Activated naive CD8-positive, alpha-beta T cell treated with anti-CD3 and anti-CD28 coated beads, Interleukin-2, amount 10 ng/mL, durations not matched to agents 7 days and 5 days (primary cell): ENCODE data around the gene CFAP65. TPM values are rescaled to one million over a fixed set of nuclear protein-coding genes. Genes with fewer than 3 reads are reported as not detected.

Experiments used
- ATAC-seq: fragments of 150-1000 bp; cut with Tn5 transposase; one replicate; pipeline ENCODE4 v1.10.0; 2021; ENCODE audit warnings: low read depth, moderate library complexity
- POLR2A ChIA-PET: fragments of 350-600 bp; sonication (Branson Sonifier 250); formaldehyde crosslinking; loops from one replicate; lab custom pipeline; 2021; ENCODE audit warnings: antibody characterized with exemption; lab: Charles Lee
- DNase-seq: peaks from one replicate; pipeline ENCODE4 v3.0.0; 2021
- H3K27ac Mint-ChIP-seq: one replicate; pipeline ENCODE4 v1.8.0; 2022; ENCODE audit warnings: mild to moderate bottlenecking, mixed read lengths
- H3K27me3 Mint-ChIP-seq: one replicate; pipeline ENCODE4 v1.8.0; 2022; ENCODE audit warnings: mild to moderate bottlenecking, moderate library complexity, mixed read lengths
- H3K36me3 Mint-ChIP-seq: one replicate; pipeline ENCODE4 v1.8.0; 2021; ENCODE audit warnings: mild to moderate bottlenecking, mixed read lengths
- H3K4me1 Mint-ChIP-seq: one replicate; pipeline ENCODE4 v1.8.0; 2021; ENCODE audit warnings: mixed read lengths
- H3K4me3 Mint-ChIP-seq: one replicate; pipeline ENCODE4 v1.8.0; 2022; ENCODE audit warnings: mild to moderate bottlenecking, moderate library complexity, mixed read lengths
- H3K9me3 Mint-ChIP-seq: one replicate; pipeline ENCODE4 v1.8.0; 2021; ENCODE audit warnings: mixed read lengths
- total RNA-seq, 2 experiments: library from RNA; stranded (reverse); gene quantifications; one replicate each; pipeline ENCODE4 v1.2.3, GENCODE V29; 2021

CFAP65 gene
- total RNA-seq, 2 experiments from 2014 or later, result not detected

DNA sequence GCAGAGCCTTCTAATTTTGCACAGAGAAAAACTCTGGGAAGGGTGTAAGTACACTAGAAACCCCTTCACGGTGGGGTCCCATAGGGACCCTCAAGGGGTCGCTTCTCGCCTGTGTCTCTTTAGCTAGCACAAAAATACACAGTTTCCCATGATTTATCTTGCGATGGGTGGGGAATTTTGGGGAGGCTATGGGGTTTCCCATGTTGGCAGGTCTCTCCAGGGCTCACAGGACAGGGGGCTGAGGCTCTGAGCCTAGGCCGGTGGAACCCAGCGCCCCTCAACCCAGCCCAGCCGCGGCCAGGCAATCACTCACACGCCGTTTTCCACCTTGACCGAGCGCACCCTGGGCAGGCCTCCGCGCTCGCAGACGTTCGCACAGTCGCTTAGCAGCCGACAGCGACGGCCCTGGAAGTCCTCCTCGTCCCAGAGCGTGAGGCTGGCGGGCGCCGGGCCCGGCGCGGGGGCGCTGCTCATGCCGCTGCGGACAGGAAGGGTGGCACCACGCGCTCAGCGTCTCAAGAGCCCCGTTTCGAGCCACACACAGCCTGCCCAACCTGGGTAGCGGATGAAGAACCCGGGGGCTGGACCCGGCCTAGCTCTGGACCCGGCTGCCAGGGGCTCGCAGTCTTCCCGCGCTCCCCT lies 48.5 kb downstream of the CFAP65 start:
- Mint-ChIP-seq H3K27me3 (peaks cover 85% of the 10 kb centered on the region), H3K4me3 (no peak overlapping the region), H3K4me1 (peaks cover 4% of the 10 kb centered on the region), H3K27ac (no peak overlapping the region), H3K36me3 (no peaks in the 10 kb centered on the region), H3K9me3 (no peaks in the 10 kb centered on the region)
- no peak for ATAC-seq
- POLR2A ChIA-PET, result interaction anchor here (0.8 kb wide), 1 partner anchor 299 kb away, joined by 3 read pairs; no protein-coding TSS in a partner anchor
- no peak for DNase-seq

DNA sequence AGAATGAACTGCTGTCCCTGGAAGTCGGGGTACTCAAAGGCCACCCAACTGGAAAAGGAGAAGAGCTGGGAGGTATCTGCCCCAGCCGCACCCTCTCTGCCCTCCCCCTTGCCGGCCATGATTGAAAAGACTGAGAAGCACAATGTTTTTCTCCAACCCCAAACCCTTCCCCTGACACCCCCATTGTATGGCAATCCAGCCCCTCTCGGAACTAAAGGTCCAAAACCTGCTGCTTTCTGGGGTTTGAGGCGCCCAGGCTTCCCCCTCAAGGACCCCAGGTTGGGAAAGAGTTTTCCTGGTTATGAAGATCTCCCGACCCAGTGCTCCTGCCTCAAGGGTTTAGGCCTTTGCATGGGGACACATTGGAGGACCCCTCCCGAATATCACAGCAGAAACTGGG lies 49.1 kb downstream of the CFAP65 start:
- no peak for DNase-seq
- Mint-ChIP-seq H3K27me3 (peaks cover 87% of the 10 kb centered on the region), H3K4me1 (peaks cover 4% of the 10 kb centered on the region), H3K27ac (no peak overlapping the region), H3K36me3 (no peaks in the 10 kb centered on the region), H3K4me3 (no peak overlapping the region), H3K9me3 (no peaks in the 10 kb centered on the region)
- no peak for ATAC-seq
- POLR2A ChIA-PET, result interaction anchor here (0.8 kb wide), 1 partner anchor 299 kb away, joined by 3 read pairs; no protein-coding TSS in a partner anchor

DNA sequence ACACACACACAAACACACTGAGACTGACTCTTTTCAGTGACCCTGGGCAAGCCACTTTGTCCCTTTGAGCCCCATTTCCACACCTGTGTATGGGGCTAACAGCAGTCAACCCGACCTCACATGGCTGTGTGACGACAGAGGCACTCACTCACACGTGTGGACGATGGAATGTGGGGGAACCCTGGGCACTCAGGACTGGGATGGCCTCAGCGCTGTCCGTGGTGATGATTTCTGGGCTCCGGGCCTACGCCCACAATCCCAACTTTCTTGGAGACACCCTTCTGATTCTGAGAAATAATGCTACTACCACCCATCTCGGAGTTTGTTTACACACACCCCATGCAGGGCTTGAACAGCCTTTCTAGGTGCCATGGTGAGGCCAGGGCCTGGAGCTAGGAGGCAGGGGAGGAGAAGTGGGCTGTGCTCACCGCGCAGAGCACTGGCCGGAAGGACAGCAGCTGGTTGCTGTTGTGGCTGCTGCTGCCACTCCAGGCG lies 49.6 kb downstream of the CFAP65 start:
- H3K27ac Mint-ChIP-seq, result no peak overlapping the region
- peaks cover 4% of the 10 kb centered on the region for H3K4me1 Mint-ChIP-seq
- ATAC-seq, result no peak
- no peaks in the 10 kb centered on the region for H3K36me3 Mint-ChIP-seq
- peaks cover 88% of the 10 kb centered on the region for H3K27me3 Mint-ChIP-seq
- no peaks in the 10 kb centered on the region for H3K9me3 Mint-ChIP-seq
- H3K4me3 Mint-ChIP-seq, result no peak overlapping the region
- POLR2A ChIA-PET, result interaction anchor here (0.6 to 0.8 kb wide), 2 partner anchors 39 to 300 kb away, joined by 3 read pairs; no protein-coding TSS in a partner anchor
- no peak for DNase-seq

DNA sequence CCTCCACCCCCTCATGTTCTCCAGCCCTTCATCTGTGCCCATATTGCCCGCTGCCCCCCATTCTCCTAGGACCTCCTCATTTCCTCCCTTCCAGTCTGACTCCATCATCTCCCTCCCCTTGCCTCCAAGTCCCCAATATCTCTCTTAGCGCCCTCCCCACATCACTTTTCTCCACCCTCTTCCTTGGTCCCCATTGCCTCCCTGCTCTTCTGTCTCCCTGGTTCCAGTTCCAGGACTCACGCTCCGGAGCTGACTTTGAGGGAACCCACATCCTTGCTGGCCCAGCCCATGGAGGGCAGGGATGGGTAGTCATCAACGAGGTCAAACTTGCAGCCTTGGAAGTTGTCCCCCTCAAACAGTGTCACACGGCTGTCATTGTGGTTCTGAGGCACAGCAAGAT lies 50.7 kb downstream of the CFAP65 start:
- Mint-ChIP-seq H3K36me3 (no peaks in the 10 kb centered on the region), H3K4me1 (peaks cover 3% of the 10 kb centered on the region), H3K27ac (no peak overlapping the region), H3K27me3 (peaks cover 89% of the 10 kb centered on the region), H3K9me3 (no peaks in the 10 kb centered on the region), H3K4me3 (no peak overlapping the region)
- POLR2A ChIA-PET, result no interaction called here
- DNase-seq (peak; percentile 7), ATAC-seq (no peak)

DNA sequence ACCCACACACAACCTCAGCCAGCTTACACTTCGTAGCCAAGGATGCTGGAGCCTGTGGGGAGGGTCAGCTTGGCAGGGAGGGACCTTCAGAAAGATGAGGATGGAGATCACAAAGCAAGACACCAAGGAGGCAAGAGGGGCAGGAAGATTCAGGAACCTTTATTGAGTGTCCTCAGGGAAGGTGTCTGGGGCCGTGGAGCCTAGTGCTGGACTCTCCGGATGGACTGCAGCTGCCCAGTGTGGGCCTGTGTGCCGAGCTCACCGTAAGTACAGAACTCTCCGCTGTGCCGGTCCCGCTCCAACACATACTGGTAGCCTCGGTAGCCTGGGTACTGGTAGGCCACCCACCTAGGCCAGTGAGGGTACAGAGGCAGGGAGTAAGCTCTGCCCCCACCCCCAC lies 51.3 kb downstream of the CFAP65 start:
- DNase-seq (peak; percentile 23), ATAC-seq (no peak)
- Mint-ChIP-seq H3K4me1 (peaks cover 2% of the 10 kb centered on the region), H3K36me3 (no peaks in the 10 kb centered on the region), H3K27ac (no peak overlapping the region), H3K27me3 (peaks cover 87% of the 10 kb centered on the region), H3K4me3 (no peak overlapping the region), H3K9me3 (no peaks in the 10 kb centered on the region)
- POLR2A ChIA-PET, result no interaction called here

DNA sequence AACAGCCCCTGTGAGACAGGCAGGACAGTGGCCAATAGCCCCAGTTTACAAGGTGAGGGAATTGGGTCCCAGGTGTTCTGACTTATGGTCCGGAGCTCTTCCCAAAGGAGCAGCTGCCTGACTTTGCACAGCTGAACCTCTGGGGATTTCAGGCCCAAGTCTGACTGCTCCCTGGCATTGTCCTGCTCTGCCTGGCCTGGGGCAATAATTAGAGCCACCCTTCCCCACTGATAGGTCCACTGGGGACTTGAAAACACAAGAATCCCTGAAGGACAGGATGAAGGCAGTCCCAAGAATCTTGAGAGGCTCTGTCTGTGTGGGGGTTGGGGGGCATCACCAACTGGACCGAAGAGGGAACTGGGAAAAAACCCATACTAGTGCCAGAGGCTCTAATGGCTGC lies 52.7 kb downstream of the CFAP65 start:
- DNase-seq (no peak), ATAC-seq (no peak)
- Mint-ChIP-seq H3K9me3 (no peaks in the 10 kb centered on the region), H3K4me1 (peaks cover 5% of the 10 kb centered on the region), H3K27ac (no peak overlapping the region), H3K36me3 (no peaks in the 10 kb centered on the region), H3K27me3 (peaks cover 83% of the 10 kb centered on the region), H3K4me3 (no peak overlapping the region)
- POLR2A ChIA-PET, result interaction anchor here (0.7 kb wide), 1 partner anchor 82 kb away, joined by 6 read pairs; no protein-coding TSS in a partner anchor

DNA sequence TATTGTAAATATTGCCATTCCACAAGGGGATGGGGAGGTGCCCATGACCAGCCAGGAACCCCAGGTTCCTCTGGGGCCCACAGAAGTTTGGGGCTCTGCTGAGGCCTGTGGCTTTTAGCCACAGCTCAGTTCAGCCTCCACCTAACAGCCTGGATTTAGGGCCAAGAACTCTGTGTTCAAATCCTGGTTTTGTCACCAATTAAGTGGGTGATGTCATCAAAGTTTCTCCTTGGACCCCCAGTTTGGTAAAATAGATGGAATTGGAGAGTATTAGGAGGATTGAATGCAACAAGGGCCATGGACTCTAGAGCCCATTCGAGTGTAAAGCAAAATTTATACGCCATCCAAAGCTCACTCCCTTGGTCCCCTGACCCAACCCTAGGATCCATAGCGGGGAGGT lies 53.2 kb downstream of the CFAP65 start:
- H3K9me3 Mint-ChIP-seq, result no peaks in the 10 kb centered on the region
- no peak overlapping the region for H3K4me3 Mint-ChIP-seq
- no peaks in the 10 kb centered on the region for H3K36me3 Mint-ChIP-seq
- H3K27me3 Mint-ChIP-seq, result peaks cover 85% of the 10 kb centered on the region
- POLR2A ChIA-PET, result no interaction called here
- no peak overlapping the region for H3K27ac Mint-ChIP-seq
- H3K4me1 Mint-ChIP-seq, result peaks cover 7% of the 10 kb centered on the region
- DNase-seq (no peak), ATAC-seq (no peak)

DNA sequence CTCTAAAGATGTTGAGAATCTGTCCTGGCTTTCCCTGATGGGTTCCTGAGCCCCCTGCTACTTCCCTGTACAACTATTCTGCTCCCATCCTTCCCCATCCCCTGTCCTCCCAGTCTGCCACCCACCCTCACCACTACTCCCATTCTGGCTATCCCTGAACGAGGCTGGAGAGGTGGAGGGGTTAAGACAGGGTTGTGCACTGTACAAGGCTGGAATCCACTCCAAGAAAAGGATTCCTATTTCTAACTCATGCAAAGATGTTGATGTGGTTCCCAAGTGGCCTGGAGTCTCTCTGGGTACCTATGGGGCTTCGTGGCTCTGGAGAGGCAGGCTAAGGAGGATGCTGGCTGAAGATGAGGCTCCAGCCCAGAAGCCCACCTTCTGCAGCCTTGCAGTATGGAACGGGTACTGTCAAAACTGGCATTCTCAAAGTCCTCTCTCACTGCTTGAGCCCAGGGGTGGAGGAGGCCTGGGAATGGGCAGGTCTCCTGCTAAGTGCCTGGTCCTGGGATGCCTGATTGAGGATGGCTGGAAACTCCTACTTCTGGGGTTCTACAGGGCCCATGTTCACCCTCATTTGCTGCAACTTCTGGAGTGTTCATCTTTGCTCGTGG lies 55.1 kb downstream of the CFAP65 start:
- Mint-ChIP-seq H3K4me1 (peaks cover 6% of the 10 kb centered on the region), H3K4me3 (no peak overlapping the region), H3K9me3 (no peaks in the 10 kb centered on the region), H3K27ac (no peak overlapping the region), H3K36me3 (no peaks in the 10 kb centered on the region), H3K27me3 (peaks cover 82% of the 10 kb centered on the region)
- DNase-seq (no peak), ATAC-seq (no peak)
- POLR2A ChIA-PET, result no interaction called here

DNA sequence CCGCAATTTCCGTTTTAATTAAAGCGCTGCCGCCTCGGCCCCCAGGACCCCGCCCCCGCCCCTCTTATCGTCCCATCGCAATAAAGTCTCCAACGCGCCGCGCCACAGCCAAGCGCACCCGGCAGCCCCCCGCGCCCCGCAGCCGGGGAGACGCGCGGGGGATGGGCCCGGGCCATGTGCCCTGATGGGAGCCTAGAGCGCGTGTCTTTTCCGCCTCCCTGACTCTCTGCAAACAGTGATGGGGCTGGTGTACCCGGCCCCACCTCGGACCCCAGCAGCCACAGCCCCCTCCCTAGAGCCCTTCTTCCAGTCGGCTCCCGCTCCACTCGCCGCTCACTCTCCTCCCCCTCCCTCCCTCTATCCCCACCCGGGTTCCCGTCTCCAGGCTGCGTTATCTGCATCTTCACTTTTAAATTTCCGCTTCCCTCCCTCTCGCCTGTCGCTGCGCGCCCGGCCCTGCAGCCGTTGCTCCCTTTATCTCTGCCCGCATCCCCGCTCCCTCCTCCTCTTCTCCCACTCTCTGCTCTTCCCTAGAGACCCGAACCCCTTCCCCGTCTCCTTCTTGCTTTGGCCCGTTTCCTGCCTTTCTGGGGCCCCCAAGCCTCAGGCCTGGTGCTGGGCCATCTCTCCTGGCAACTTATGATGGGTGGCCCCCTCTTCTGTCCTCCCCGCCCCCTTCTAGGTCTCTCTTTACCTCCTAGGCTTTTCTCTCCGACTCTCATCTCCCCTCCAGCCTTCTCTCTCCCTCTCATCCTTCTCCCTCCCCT lies 55.8 kb downstream of the CFAP65 start:
- no peak for ATAC-seq
- H3K27me3 Mint-ChIP-seq, result peaks cover 81% of the 10 kb centered on the region
- H3K27ac Mint-ChIP-seq, result no peak overlapping the region
- no peak overlapping the region for H3K4me3 Mint-ChIP-seq
- no peaks in the 10 kb centered on the region for H3K9me3 Mint-ChIP-seq
- peaks cover 10% of the 10 kb centered on the region for H3K4me1 Mint-ChIP-seq
- DNase-seq, result no peak
- POLR2A ChIA-PET, result no interaction called here
- H3K36me3 Mint-ChIP-seq, result no peaks in the 10 kb centered on the region

DNA sequence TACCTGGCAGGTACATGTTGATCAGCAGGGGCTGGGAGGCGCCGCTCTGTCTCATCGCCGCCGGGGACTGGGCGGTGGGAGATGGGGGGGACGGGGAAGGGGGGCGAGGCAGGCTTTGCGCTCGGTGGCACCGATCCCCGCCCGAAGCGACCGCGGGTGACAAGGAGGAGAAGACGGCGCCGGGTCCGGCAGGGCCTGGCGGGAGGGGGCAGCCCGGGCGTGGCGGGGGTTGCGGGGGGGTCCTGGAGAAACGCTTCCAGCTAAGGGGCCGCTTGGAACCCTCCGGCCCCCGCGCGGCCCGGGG lies 56.3 kb downstream of the CFAP65 start, which contains the start of gene FEV:
TSS of gene FEV (minus strand) at position 164 of the 304 bp plus-strand sequence. CDS start at position 55, 109 bp downstream.
- no peak for DNase-seq
- no peak within 1 kb of the TSS for H3K27ac Mint-ChIP-seq
- H3K4me3 Mint-ChIP-seq, result peak within 1 kb of the TSS; percentile 37
- POLR2A ChIA-PET, result no interaction called here
- H3K36me3 Mint-ChIP-seq, result peaks cover 1% of the 10 kb centered on the region
- no peaks in the 10 kb centered on the region for H3K9me3 Mint-ChIP-seq
- no peak for ATAC-seq
- peaks cover 13% of the 10 kb centered on the region for H3K4me1 Mint-ChIP-seq
- peaks cover 80% of the 10 kb centered on the region for H3K27me3 Mint-ChIP-seq

DNA sequence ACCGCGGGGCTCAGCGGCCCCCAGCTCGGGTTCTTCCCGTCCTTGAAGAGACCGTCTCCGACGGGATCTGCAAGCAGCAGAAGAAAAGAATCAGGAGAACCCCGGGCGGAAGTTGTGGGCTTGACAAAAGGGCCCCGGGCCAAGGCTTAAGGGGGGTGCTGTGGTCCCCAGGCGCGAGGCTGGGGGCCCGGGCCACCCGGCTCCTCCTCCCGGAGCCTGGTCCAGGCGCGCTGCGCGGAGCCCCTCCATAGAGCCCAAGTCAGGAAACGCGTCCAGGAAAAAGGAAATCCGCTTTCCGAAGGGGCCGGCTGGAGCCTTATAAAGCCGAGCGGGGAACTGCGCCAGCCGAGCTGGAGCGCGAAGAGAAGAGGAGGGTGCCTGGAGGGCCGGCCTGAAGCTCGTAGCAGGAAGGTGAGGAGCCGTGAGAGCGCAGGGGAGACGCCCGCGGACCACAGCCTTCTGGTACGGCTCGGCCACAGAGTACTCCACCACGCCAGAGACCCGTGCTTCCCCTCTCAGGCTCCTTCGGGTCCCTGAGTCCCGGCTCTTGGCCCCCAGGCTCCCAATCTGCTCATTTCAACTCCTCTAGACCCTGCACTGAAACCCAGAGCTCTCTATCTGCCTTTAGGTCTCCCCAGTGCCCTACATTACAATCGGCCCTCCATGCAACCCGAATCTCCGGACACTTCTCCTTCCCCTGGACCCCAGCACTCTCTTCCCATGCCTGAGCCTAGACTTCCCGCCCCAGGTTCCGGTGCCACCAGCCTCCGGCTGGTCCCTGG lies 56.9 kb downstream of the CFAP65 start:
- no peaks in the 10 kb centered on the region for H3K9me3 Mint-ChIP-seq
- ATAC-seq (no peak), DNase-seq (no peak)
- no peak overlapping the region for H3K27ac Mint-ChIP-seq
- H3K36me3 Mint-ChIP-seq, result peaks cover 1% of the 10 kb centered on the region
- peaks cover 79% of the 10 kb centered on the region for H3K27me3 Mint-ChIP-seq
- peak overlapping the region; percentile 37 for H3K4me3 Mint-ChIP-seq
- H3K4me1 Mint-ChIP-seq, result peaks cover 13% of the 10 kb centered on the region
- POLR2A ChIA-PET, result no interaction called here

DNA sequence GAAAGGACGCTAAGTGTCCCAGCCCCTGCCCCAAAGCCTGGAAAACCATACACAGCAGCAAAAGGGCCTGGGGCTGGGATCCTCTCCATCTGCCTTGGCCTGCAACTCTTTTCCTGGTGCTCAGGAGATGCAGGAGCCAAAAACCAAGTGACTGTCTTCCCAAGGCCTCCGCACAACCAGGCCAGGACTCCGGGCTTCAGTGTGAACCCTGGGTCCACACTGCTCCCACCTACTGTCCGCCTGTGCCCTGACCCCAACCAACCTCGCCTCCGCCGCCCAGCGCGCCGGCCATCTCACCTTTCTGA lies 57.4 kb downstream of the CFAP65 start:
- H3K27ac Mint-ChIP-seq, result no peak overlapping the region
- POLR2A ChIA-PET, result no interaction called here
- no peak for ATAC-seq
- H3K27me3 Mint-ChIP-seq, result peaks cover 75% of the 10 kb centered on the region
- H3K4me3 Mint-ChIP-seq, result no peak overlapping the region
- peaks cover 1% of the 10 kb centered on the region for H3K36me3 Mint-ChIP-seq
- H3K9me3 Mint-ChIP-seq, result no peaks in the 10 kb centered on the region
- no peak for DNase-seq
- H3K4me1 Mint-ChIP-seq, result peaks cover 13% of the 10 kb centered on the region

DNA sequence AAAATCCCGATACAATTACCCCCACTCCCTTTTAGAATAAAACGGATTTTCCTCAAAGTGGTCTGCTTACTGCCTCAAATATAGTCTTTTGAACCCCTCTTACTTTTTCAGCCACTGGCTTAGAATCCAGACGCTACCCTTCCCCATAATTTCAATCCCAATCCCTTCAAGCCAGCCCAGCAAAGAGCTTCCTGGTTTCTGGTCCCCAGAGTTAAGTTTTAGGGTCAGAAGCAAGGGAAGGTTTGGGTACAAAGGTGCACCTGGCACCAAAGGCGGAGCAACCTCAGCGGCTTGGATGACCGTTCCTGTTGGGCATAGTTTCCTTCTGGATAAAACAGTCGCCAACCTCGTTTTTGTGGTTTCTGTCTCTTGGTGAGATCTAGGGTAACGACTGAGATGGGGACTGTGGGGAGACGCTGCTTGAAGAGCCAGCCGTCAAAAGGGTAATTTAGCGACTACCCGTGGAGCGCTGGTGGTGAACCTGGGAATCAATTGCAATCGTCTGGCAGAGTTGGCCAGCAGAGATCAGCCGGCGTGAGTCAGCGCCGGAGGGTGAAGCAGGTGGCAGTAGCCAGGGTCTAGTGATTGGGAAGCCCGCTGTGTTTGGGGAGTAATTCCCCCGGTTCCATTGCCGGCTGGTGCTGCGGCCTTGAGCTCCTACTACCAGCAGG lies 57.9 kb downstream of the CFAP65 start:
- no peak for DNase-seq

More for the DNA sequence above, 57.9 kb downstream of the CFAP65 start:
- peaks cover 13% of the 10 kb centered on the region for H3K4me1 Mint-ChIP-seq
- no peak overlapping the region for H3K27ac Mint-ChIP-seq
- no peak for ATAC-seq
- H3K27me3 Mint-ChIP-seq, result peaks cover 72% of the 10 kb centered on the region
- POLR2A ChIA-PET, result no interaction called here
- H3K4me3 Mint-ChIP-seq, result no peak overlapping the region
- no peaks in the 10 kb centered on the region for H3K9me3 Mint-ChIP-seq
- peaks cover 1% of the 10 kb centered on the region for H3K36me3 Mint-ChIP-seq
